GM12878 (cell line): ENCODE measurements around the gene FDX1. TPM values are rescaled to one million over a fixed set of nuclear protein-coding genes. Genes with fewer than 3 reads are reported as not detected.

ENCODE experiments used
- ATAC-seq: fragments of 200-7000 bp; cut with Tn5 transposase; 3 replicates; pipeline ENCODE4 v1.9.1; 2020; ENCODE audit warnings: mild to moderate bottlenecking, moderate library complexity
- BruUV-seq: library from RNA; stranded (reverse); fragments of 400-500 nt; replicated peaks from 2 replicates; lab custom pipeline; 2021; lab: Mats Ljungman, UMichigan
- CTCF ChIA-PET: fragments of 300-600 bp; sonication (Branson Sonifier 250); formaldehyde crosslinking; extraction: SDS; loops from one replicate; lab custom pipeline; 2021; ENCODE audit warnings: inconsistent platforms; lab: Yijun Ruan, JAX
- POLR2A ChIA-PET: fragments of 350-600 bp; formaldehyde crosslinking; extraction: SDS; loops from one replicate; lab custom pipeline; 2021; ENCODE audit warnings: inconsistent platforms; lab: Charles Lee
- RAD21 ChIA-PET: fragments of 300-600 bp; sonication (Branson Sonifier 250); formaldehyde crosslinking; loops from one replicate; lab custom pipeline; 2023; ENCODE audit warnings: antibody characterized with exemption; ENCODE audit not compliant: unreplicated experiment; lab: Charles Lee
- SMC1A ChIA-PET: fragments of 300-600 bp; sonication (Branson Sonifier 250); formaldehyde crosslinking; loops from one replicate; lab custom pipeline; 2023; ENCODE audit not compliant: unreplicated experiment, uncharacterized antibody; lab: Charles Lee
- DNase-seq: peaks from one replicate; pipeline ENCODE4 v3.0.0-alpha.2; 2011; ENCODE audit warnings: low read depth, low spot score
- FAIRE-seq: peaks from 3 replicates; lab custom pipeline; 2011; peaks lifted over from hg19 to GRCh38; lab: Jason Lieb, UNC
- H2AFZ ChIP-seq: 2 replicates; pipeline ENCODE4 v1.6.0; 2011; ENCODE audit warnings: low read depth, low read length, control low read depth; ENCODE audit not compliant: control insufficient read depth
- H3K27ac ChIP-seq: 2 replicates; pipeline ENCODE4 v1.5.1; 2011; ENCODE audit warnings: control low read depth; ENCODE audit not compliant: control insufficient read depth, insufficient read depth
- H3K27me3 ChIP-seq, 2 experiments: replicated peaks in 1 of 2; 2 replicates each; pipeline versions ENCODE4 v1.6.0 to v1.6.1; 2011; ENCODE audit warnings: low read length in 1 of 2; ENCODE audit not compliant: control insufficient read depth in 2 of 2, insufficient read depth in 2 of 2
- H3K36me3 ChIP-seq, 2 experiments: 2 replicates each; pipeline ENCODE4 v1.5.1; 2011; ENCODE audit warnings: low read length in 1 of 2; ENCODE audit not compliant: control insufficient read depth in 2 of 2, insufficient read depth in 2 of 2
- H3K4me1 ChIP-seq: 2 replicates; pipeline ENCODE4 v1.6.1; 2011; ENCODE audit warnings: mild to moderate bottlenecking, low read length, moderate library complexity, mixed read lengths; ENCODE audit not compliant: control insufficient read depth, insufficient read depth
- H3K4me2 ChIP-seq: 2 replicates; pipeline ENCODE4 v1.6.0; 2011; ENCODE audit warnings: control low read depth; ENCODE audit not compliant: control insufficient read depth, insufficient read depth
- H3K4me3 ChIP-seq: fragments of 200-600 bp; sonication (generic); 2 replicates; pipeline ENCODE4 v1.5.1; 2016
- H3K79me2 ChIP-seq: 2 replicates; pipeline ENCODE4 v1.6.0; 2011; ENCODE audit warnings: low read length; ENCODE audit not compliant: control insufficient read depth, insufficient read depth
- H3K9ac ChIP-seq: 2 replicates; pipeline ENCODE4 v1.8.0; 2011; ENCODE audit warnings: low read length, control low read depth, mixed read lengths; ENCODE audit not compliant: control insufficient read depth, insufficient read depth
- H3K9me3 ChIP-seq: replicated peaks from 3 replicates; pipeline ENCODE4 v1.5.1; 2011; ENCODE audit warnings: mild to moderate bottlenecking, low read length; ENCODE audit not compliant: control insufficient read depth, insufficient read depth
- H4K20me1 ChIP-seq: 2 replicates; pipeline ENCODE4 v1.6.0; 2011; ENCODE audit not compliant: control insufficient read depth, insufficient read depth
- CBFB ChIP-seq: IDR thresholded peaks from 2 replicates; pipeline ENCODE4 v1.6.1; 2016; ENCODE audit warnings: antibody characterized with exemption, low read depth
- CUX1 ChIP-seq: IDR thresholded peaks from 2 replicates; pipeline ENCODE4 v1.6.1; 2012; ENCODE audit warnings: improper control_type of control experiment, low read depth, low read length; ENCODE audit not compliant: insufficient replicate concordance
- GATAD2B ChIP-seq: fragments of 450-650 bp; conservative IDR thresholded peaks from 2 replicates; pipeline ENCODE4 v1.6.1; 2017; ENCODE audit warnings: low read depth, mild to moderate bottlenecking, moderate library complexity
- KDM1A ChIP-seq: fragments of 200-600 bp; sonication (generic); IDR thresholded peaks from 2 replicates; pipeline ENCODE4 v1.6.1; 2016; ENCODE audit warnings: borderline replicate concordance
- MEF2B ChIP-seq: fragments of 450-650 bp; IDR thresholded peaks from 2 replicates; pipeline ENCODE4 v1.6.1; 2018; ENCODE audit warnings: mild to moderate bottlenecking, moderate library complexity; ENCODE audit not compliant: partially characterized antibody, poor library complexity, severe bottlenecking
- RB1 ChIP-seq: fragments of 450-650 bp; formaldehyde crosslinking; IDR thresholded peaks from 2 replicates; pipeline ENCODE4 v1.6.1; 2017; ENCODE audit warnings: mild to moderate bottlenecking, borderline replicate concordance
- SPI1 ChIP-seq: IDR thresholded peaks from 2 replicates; pipeline ENCODE4 v1.6.1; 2011; ENCODE audit warnings: low read depth, mild to moderate bottlenecking, low read length, moderate library complexity, borderline replicate concordance; ENCODE audit not compliant: insufficient read depth
- WGBS: methylation state at CpG from one replicate; pipeline ENCODE4 v1.1.6; 2016; ENCODE audit warnings: low lambda C conversion rate; ENCODE audit not compliant: insufficient replicate concordance, insufficient coverage; ENCODE audit errors: missing lambda C conversion rate; 5-methylcytosine and 5-hydroxymethylcytosine counted together
- in situ Hi-C: fragments of 300-500 bp; cut with MboI; formaldehyde crosslinking; loops from 9 replicates; pipeline ENCODE4 v1.14.3; 2018; ENCODE audit warnings: mixed read lengths
- intact Hi-C: fragments of 100-400 bp; cut with micrococcal nuclease; formaldehyde crosslinking; loops from one replicate; pipeline ENCODE4 v1.14.2; 2022; ENCODE audit not compliant: unreplicated experiment
- polyA plus RNA-seq, 11 experiments: library from polyadenylated mRNA; depleted of rRNA in 4 of 11; unstranded in 6 of 11; stranded (reverse) in 5 of 11; fragments of >200 nt; fragmentation: Nextera tagmentation in 4 of 11; fragmentation: Illumina TruSeq in 1 of 11; extraction: Ambion mirVana in 4 of 11; extraction: Trizol in 1 of 11; gene quantifications; 1 replicate in 1 of 11; 2 replicates in 10 of 11; pipeline versions ENCODE4 v1.2.1 to v1.2.3, GENCODE V29; 2011 to 2016; ENCODE audit warnings: inconsistent platforms in 2 of 11, missing spikeins in 2 of 11, low read depth in 1 of 11
- total RNA-seq, 4 experiments: library from RNA; depleted of rRNA in 3 of 4; stranded (reverse); fragments of >200 nt in 3 of 4; fragmentation: Illumina TruSeq in 1 of 4; extraction: Trizol in 1 of 4; gene quantifications; 2 replicates each; pipeline versions ENCODE4 v1.2.1 to v1.2.3, GENCODE V29; 2013 to 2021

The FDX1 gene
- total and polyA plus RNA-seq, 10 of the 15 experiments (the other 5 are each of a cell fraction or from before 2014, with no cell fraction given) = 3.9 to 20.3 (median 8.1) TPM

- FAIRE-seq (no peak), DNase-seq (no peak), ATAC-seq (no peak)
- Histone ChIP-seq H3K36me3 (no peaks in the 10 kb centered on the region), H3K27ac (no peak overlapping the region), H3K4me2 (no peak overlapping the region), H3K4me1 (peaks cover 10% of the 10 kb centered on the region), H3K4me3 (no peak overlapping the region), H3K9ac (no peak overlapping the region), H3K9me3 (no peaks in the 10 kb centered on the region; the same call in 2 of the 3 replicates), H3K27me3 (no peaks in the 10 kb centered on the region), H4K20me1 (no peaks in the 10 kb centered on the region), H2AFZ (no peak overlapping the region), H3K79me2 (peaks cover 23% of the 10 kb centered on the region)
- ChIA-PET POLR2A (no interaction called here), SMC1A (interaction anchor here (0.9 to 1.2 kb wide), 2 partner anchors 50 to 230 kb away, joined by 3 to 5 read pairs; no protein-coding TSS in a partner anchor), CTCF (interaction anchor here (0.8 to 2.2 kb wide), 2 partner anchors 53 to 74 kb away, joined by 3 to 5 read pairs; no protein-coding TSS in a partner anchor), RAD21 (no interaction called here)
- 79% methylated on average over 2 of the region's 2 CpGs for WGBS
- no peak for TF ChIP-seq GATAD2B
- TF ChIP-seq MEF2B = no peak
- no peak for TF ChIP-seq CBFB
- in situ Hi-C loops (no loop called here), intact Hi-C loops (loop anchor here (2.0 to 5.0 kb wide), 2 partner anchors 51 to 401 kb away; no protein-coding TSS in a partner anchor)
- no TSS peak for BruUV-seq
These were observed 1.7 kb upstream of the FDX1 start for GRCh38 chr11:110428040-110428439.

GRCh38 chr11:110428956-110429730, 605 bp upstream of the FDX1 start:
- no peaks in the 10 kb centered on the region for H3K9me3 ChIP-seq
- H3K4me2 ChIP-seq = peak overlapping the region; percentile 73
- H3K9ac ChIP-seq = peak overlapping the region; percentile 84
- ATAC-seq = no peak
- POLR2A ChIA-PET = interaction anchor here (0.6 kb wide), 1 partner anchor 51 kb away, joined by 3 read pairs; no protein-coding TSS in a partner anchor
- H3K79me2 ChIP-seq = peaks cover 26% of the 10 kb centered on the region
- H2AFZ ChIP-seq = peak overlapping the region; percentile 86
- in situ Hi-C loops = no loop called here
- no peaks in the 10 kb centered on the region for H3K27me3 ChIP-seq
- SMC1A ChIA-PET = interaction anchor here (0.9 to 7.2 kb wide), 6 partner anchors 25 to 989 kb away, joined by 3 to 113 read pairs (median 4); no protein-coding TSS in a partner anchor
- 64% methylated on average over 10 of the region's 10 CpGs for WGBS
- RAD21 ChIA-PET = interaction anchor here (0.6 to 1.2 kb wide), 8 partner anchors 13 to 576 kb away, joined by 3 to 5 read pairs (median 3); no protein-coding TSS in a partner anchor
- CTCF ChIA-PET = interaction anchor here (0.6 to 8.8 kb wide), 15 partner anchors 11 to 1011 kb away, joined by 3 to 78 read pairs (median 4); no protein-coding TSS in a partner anchor
- H3K4me3 ChIP-seq = peak overlapping the region; percentile 67
- peak overlapping the region; percentile 47 for H3K27ac ChIP-seq
- intact Hi-C loops = loop anchor here (2.0 to 5.0 kb wide), 2 partner anchors 52 to 402 kb away; no protein-coding TSS in a partner anchor
- no peak for FAIRE-seq
- no TSS peak for BruUV-seq
- H4K20me1 ChIP-seq = no peaks in the 10 kb centered on the region
- no peak for DNase-seq
- no peaks in the 10 kb centered on the region for H3K36me3 ChIP-seq
- H3K4me1 ChIP-seq = peaks cover 10% of the 10 kb centered on the region
- TF ChIP-seq RB1 (no peak), CUX1 (no peak), KDM1A (no peak), SPI1 (no peak)
